NCI-H748 (cell line): Measurements from ENCODE around the gene SGK1.
"Not testable (repeated sequence)": the region's sequence is repeated elsewhere in the genome, so short reads cannot be mapped to it uniquely, and the experiment has no call there.

Source experiments
- DNase-seq: peaks from one replicate; lab custom pipeline; 2025; ENCODE audit not compliant: unreplicated experiment; lab: John Stamatoyannopoulos, UW

The SGK1 gene

GRCh38 chr6:134328138-134328537 is 10.2 kb upstream of the SGK1 start:
- no peak for DNase-seq

- DNase-seq: not testable (repeated sequence)
These were observed 8.3 kb upstream of the SGK1 start for GRCh38 chr6:134326192-134326591.

- no peak for DNase-seq
These were observed 6.9 kb upstream of the SGK1 start for GRCh38 chr6:134324766-134325165.

- no peak for DNase-seq
These were observed 6.2 kb upstream of the SGK1 start for GRCh38 chr6:134324141-134324540.

GRCh38 chr6:134323698-134324097 is 5.8 kb upstream of the SGK1 start:
- no peak for DNase-seq

GRCh38 chr6:134323294-134323693 is 5.4 kb upstream of the SGK1 start:
- DNase-seq: no peak

- no peak for DNase-seq
These were observed 4.3 kb upstream of the SGK1 start for GRCh38 chr6:134322216-134322615.

GRCh38 chr6:134321246-134321645 is 3.3 kb upstream of the SGK1 start:
- no peak for DNase-seq

GRCh38 chr6:134319686-134320085 is 1.8 kb upstream of the SGK1 start:
- DNase-seq: not testable (repeated sequence)

- DNase-seq: no peak
These were observed 1.0 kb upstream of the SGK1 start for GRCh38 chr6:134318974-134319281.

- peak; percentile 54 for DNase-seq
These were observed 493 bp upstream of the SGK1 start for GRCh38 chr6:134318236-134318973.

GRCh38 chr6:134316733-134317431 is 1.0 kb downstream of the SGK1 start:
- peak; percentile 47 for DNase-seq

GRCh38 chr6:134315974-134316441 is 1.9 kb downstream of the SGK1 start:
- DNase-seq: no peak

GRCh38 chr6:134315189-134315588 is 2.7 kb downstream of the SGK1 start:
- DNase-seq: no peak

- no peak for DNase-seq
These were observed 3.7 kb downstream of the SGK1 start for GRCh38 chr6:134314006-134314821.

GRCh38 chr6:134312038-134312660 is 5.8 kb downstream of the SGK1 start:
- no peak for DNase-seq

GRCh38 chr6:134310817-134311216 is 7.1 kb downstream of the SGK1 start:
- no peak for DNase-seq

GRCh38 chr6:134309983-134310605 is 7.8 kb downstream of the SGK1 start:
- DNase-seq: no peak

- DNase-seq: no peak
These were observed 8.7 kb downstream of the SGK1 start for GRCh38 chr6:134309227-134309626.

- no peak for DNase-seq
These were observed 9.1 kb downstream of the SGK1 start for GRCh38 chr6:134308800-134309199.

- no peak for DNase-seq
These were observed 10.0 kb downstream of the SGK1 start for GRCh38 chr6:134307870-134308269.
